IMR-90 (cell line): ENCODE measurements around the gene SCYGR4.

Experiments used
- CTCF ChIP-seq: conservative IDR thresholded peaks from 2 replicates; pipeline ENCODE4 v1.5.1; 2012; ENCODE audit warnings: mild to moderate bottlenecking, low read depth, low read length, improper control_type of control experiment
- MAZ ChIP-seq: IDR thresholded peaks from 2 replicates; pipeline ENCODE4 v1.6.1; 2012; ENCODE audit warnings: low read depth, mild to moderate bottlenecking, low read length, improper control_type of control experiment, moderate library complexity, borderline replicate concordance
- MXI1 ChIP-seq: IDR thresholded peaks from 2 replicates; pipeline ENCODE4 v1.6.1; 2012; ENCODE audit warnings: low read depth, mild to moderate bottlenecking, low read length, moderate library complexity, borderline replicate concordance
- NFE2L2 ChIP-seq: fragments of 150-350 bp; IDR thresholded peaks from 2 replicates; pipeline ENCODE4 v1.6.1; 2016; ENCODE audit warnings: low read depth, mild to moderate bottlenecking, low read length
- POLR2A ChIP-seq: IDR thresholded peaks from 2 replicates; pipeline ENCODE4 v1.6.1; 2012; ENCODE audit warnings: mild to moderate bottlenecking, low read depth, low read length
- RAD21 ChIP-seq: IDR thresholded peaks from 2 replicates; pipeline ENCODE4 v1.6.1; 2012; ENCODE audit warnings: low read length, improper control_type of control experiment
- RFX5 ChIP-seq: IDR thresholded peaks from 2 replicates; pipeline ENCODE4 v1.8.0; 2012; ENCODE audit warnings: low read depth, mild to moderate bottlenecking, low read length, moderate library complexity
- SMC3 ChIP-seq: fragments of 150-350 bp; IDR thresholded peaks from 2 replicates; pipeline ENCODE4 v1.6.1; 2016; ENCODE audit warnings: low read depth, mild to moderate bottlenecking, antibody characterized with exemption, low read length, moderate library complexity
- TF ChIP-seq, protein P1 (sequence below): fragments of 150-350 bp; IDR thresholded peaks from 2 replicates; pipeline ENCODE4 v1.6.1; 2016; ENCODE audit warnings: low read depth, mild to moderate bottlenecking, low read length, moderate library complexity, borderline replicate concordance

GRCh38 chr2:227606476-227606875, 10.8 kb upstream of the SCYGR4 start:
- no peak for TF ChIP-seq POLR2A
- TF ChIP-seq CTCF = no peak
- TF ChIP-seq SMC3 = no peak
- TF ChIP-seq NFE2L2 = no peak
- TF ChIP-seq RAD21 = no peak
- no peak for TF ChIP-seq MAZ
- TF ChIP-seq RFX5 = no peak
- TF ChIP-seq, protein P1, sequence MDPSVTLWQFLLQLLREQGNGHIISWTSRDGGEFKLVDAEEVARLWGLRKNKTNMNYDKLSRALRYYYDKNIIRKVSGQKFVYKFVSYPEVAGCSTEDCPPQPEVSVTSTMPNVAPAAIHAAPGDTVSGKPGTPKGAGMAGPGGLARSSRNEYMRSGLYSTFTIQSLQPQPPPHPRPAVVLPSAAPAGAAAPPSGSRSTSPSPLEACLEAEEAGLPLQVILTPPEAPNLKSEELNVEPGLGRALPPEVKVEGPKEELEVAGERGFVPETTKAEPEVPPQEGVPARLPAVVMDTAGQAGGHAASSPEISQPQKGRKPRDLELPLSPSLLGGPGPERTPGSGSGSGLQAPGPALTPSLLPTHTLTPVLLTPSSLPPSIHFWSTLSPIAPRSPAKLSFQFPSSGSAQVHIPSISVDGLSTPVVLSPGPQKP = no peak
- no peak for TF ChIP-seq MXI1
